ENCODE data around the gene CSRP3.

The CSRP3 gene

GRCh38 chr11:19163617-19164016 lies 38.2 kb downstream of the CSRP3 start:
- ChIA-PET POLR2A (no interaction called here), CTCF (no interaction called here)
- TF ChIP-seq ATF2 (tag by site-specific recombination; IDR thresholded peaks at IDR 0.05; ENCODE audit: low read depth) (no peak), ZNF704 (tag by site-specific recombination; IDR thresholded peaks at IDR 0.05) (no peak), ZNF184 (tag by site-specific recombination; IDR thresholded peaks at IDR 0.05) (no peak), GLIS1 (tag by site-specific recombination; IDR thresholded peaks at IDR 0.05) (no peak), GLIS2 (tag by site-specific recombination; IDR thresholded peaks at IDR 0.05) (no peak), PRDM10 (tag by site-specific recombination; IDR thresholded peaks at IDR 0.05) (no peak), MEIS1 (CRISPR knock-in tag; IDR thresholded peaks at IDR 0.05; ENCODE audit: borderline replicate concordance) (no peak)
- Histone ChIP-seq H3K36me3 (ENCODE audit: control insufficient read depth in 2 of 2, insufficient read depth in 1 of 2, low read length in 2 of 2) (peaks cover 12 to 74% of the 10 kb centered on the region in 2 experiments), H3K4me1 (ENCODE audit: control insufficient read depth, insufficient read depth, low read length) (no peaks in the 10 kb centered on the region), H3K9me3 (ENCODE audit: control insufficient read depth, insufficient read depth, low read depth, low read length) (no peaks in the 10 kb centered on the region), H3K27ac (ENCODE audit: extremely low read depth, low read depth, low read length) (no peak overlapping the region), H3K4me3 (ENCODE audit: low read depth, low read length) (no peak overlapping the region)

- TF ChIP-seq ZNF792 (tag by site-specific recombination; IDR thresholded peaks at IDR 0.05), result no peak
- TF ChIP-seq ZNF311 (tag by site-specific recombination; IDR thresholded peaks at IDR 0.05; ENCODE audit: borderline replicate concordance), result no peak
- TF ChIP-seq ZSCAN23 (tag by site-specific recombination; IDR thresholded peaks at IDR 0.05), result no peak
- no peak for TF ChIP-seq ZNF76 (tag by site-specific recombination; IDR thresholded peaks at IDR 0.05; ENCODE audit: borderline replicate concordance, low read depth)
- no peak for TF ChIP-seq RBAK (tag by site-specific recombination; IDR thresholded peaks at IDR 0.05)
- no peak for TF ChIP-seq ZFP3 (tag by site-specific recombination; IDR thresholded peaks at IDR 0.05; ENCODE audit: low read depth)
- no peak for TF ChIP-seq ZBTB26 (tag by site-specific recombination; optimal IDR thresholded peaks at IDR 0.05)
- no peak for TF ChIP-seq ZNF580 (tag by site-specific recombination; IDR thresholded peaks at IDR 0.05)
- TF ChIP-seq ZNF747 (tag by site-specific recombination; IDR thresholded peaks at IDR 0.05), result no peak
- TF ChIP-seq IKZF3 (tag by site-specific recombination; IDR thresholded peaks at IDR 0.05), result no peak
- TF ChIP-seq ZNF18 (tag by site-specific recombination; IDR thresholded peaks at IDR 0.05), result no peak
- no peak for TF ChIP-seq ZBTB8A (tag by site-specific recombination; IDR thresholded peaks at IDR 0.05)
- TF ChIP-seq ZNF585B (tag by site-specific recombination; IDR thresholded peaks at IDR 0.05), result no peak
- TF ChIP-seq ZNF549 (tag by site-specific recombination; IDR thresholded peaks at IDR 0.05), result no peak
- no peak for TF ChIP-seq ZNF561 (tag by site-specific recombination; IDR thresholded peaks at IDR 0.05; ENCODE audit: borderline replicate concordance)
- TF ChIP-seq SP7 (tag by site-specific recombination; IDR thresholded peaks at IDR 0.05), result no peak
- TF ChIP-seq ZNF366 (tag by site-specific recombination; conservative IDR thresholded peaks at IDR 0.05), result no peak
- TF ChIP-seq WT1 (tag by site-specific recombination; IDR thresholded peaks at IDR 0.05), result no peak
- no peak for TF ChIP-seq KLF10 (tag by site-specific recombination; IDR thresholded peaks at IDR 0.05)
- TF ChIP-seq OVOL3 (tag by site-specific recombination; IDR thresholded peaks at IDR 0.05), result no peak
- Histone ChIP-seq H3K27ac (ENCODE audit: extremely low read depth, low read depth, low read length) (no peak overlapping the region), H3K4me3 (ENCODE audit: low read depth, low read length) (no peak overlapping the region), H3K36me3 (ENCODE audit: control insufficient read depth in 2 of 2, insufficient read depth in 1 of 2, low read length in 2 of 2) (peaks cover 9 to 70% of the 10 kb centered on the region in 2 experiments), H3K4me1 (ENCODE audit: control insufficient read depth, insufficient read depth, low read length) (no peaks in the 10 kb centered on the region), H3K9me3 (ENCODE audit: control insufficient read depth, insufficient read depth, low read depth, low read length) (no peaks in the 10 kb centered on the region)
- CTCF ChIA-PET, result interaction anchor here (0.9 kb wide), 1 partner anchor 92 kb away, joined by 3 read pairs; no protein-coding TSS in a partner anchor
- POLR2A ChIA-PET, result no interaction called here
Observed at GRCh38 chr11:19162951-19163505, 38.8 kb downstream of the CSRP3 start.

Measured in HEK293 (cell line).